Measurements from ENCODE around the gene TAF6.
A peak's percentile ranks its signal among the peaks of the same experiment; 100 is the strongest.

The TAF6 gene

GRCh38 chr7:100130608-100131453, 11.7 kb upstream of the TAF6 start:
- POLR2A ChIA-PET = interaction anchor here (0.6 to 3.7 kb wide), 5 partner anchors 12 to 136 kb away, joined by 3 to 31 read pairs (median 4); partner anchors contain the start of genes AP4M1, LAMTOR4 and MCM7
- CTCF ChIA-PET = interaction anchor here (0.5 to 8.7 kb wide), 26 partner anchors 9 to 277 kb away, joined by 3 to 119 read pairs (median 4); no protein-coding TSS in a partner anchor
- Histone ChIP-seq H3K4me1 (ENCODE audit: control insufficient read depth, insufficient read depth, low read length) (no peaks in the 10 kb centered on the region; the same call in 1 of the 2 replicates), H3K27ac (ENCODE audit: extremely low read depth, low read depth, low read length) (no peak overlapping the region), H3K9me3 (ENCODE audit: control insufficient read depth, insufficient read depth, low read depth, low read length) (no peaks in the 10 kb centered on the region), H3K36me3 (ENCODE audit: control insufficient read depth in 2 of 2, insufficient read depth in 1 of 2, low read length in 2 of 2) (no peaks in the 10 kb centered on the region), H3K4me3 (ENCODE audit: low read depth, low read length) (no peak overlapping the region)
- TF ChIP-seq PRDM10 (tag by site-specific recombination; IDR thresholded peaks at IDR 0.05) = peak; percentile 17; the same call in 1 of the 2 replicates
- TF ChIP-seq ZNF121 (tag by site-specific recombination; IDR thresholded peaks at IDR 0.05) = peak; percentile 96
- TF ChIP-seq MEIS1 (CRISPR knock-in tag; IDR thresholded peaks at IDR 0.05; ENCODE audit: borderline replicate concordance) = no peak
- peak; percentile 90 for TF ChIP-seq ZNF654 (tag by site-specific recombination; IDR thresholded peaks at IDR 0.05; ENCODE audit: low read depth)
- TF ChIP-seq ZIC2 (tag by site-specific recombination; IDR thresholded peaks at IDR 0.05) = peak; percentile 58
- peak; percentile 91 for TF ChIP-seq PRDM1 (tag by site-specific recombination; IDR thresholded peaks at IDR 0.05)
- peak; percentile 94 for TF ChIP-seq GLIS1 (tag by site-specific recombination; IDR thresholded peaks at IDR 0.05)
- TF ChIP-seq ZNF623 (tag by site-specific recombination; IDR thresholded peaks at IDR 0.05) = 0 out of 2 replicates have a peak, but pooled peaks have one; percentile 15
- TF ChIP-seq HOXA7 (CRISPR knock-in tag; IDR thresholded peaks at IDR 0.05; ENCODE audit: borderline replicate concordance) = no peak
- no peak for TF ChIP-seq ZNF513 (tag by site-specific recombination; IDR thresholded peaks at IDR 0.05)
- no peak for TF ChIP-seq ZNF169 (tag by site-specific recombination; IDR thresholded peaks at IDR 0.05)
- peak; percentile 53 for TF ChIP-seq ZFP69B (tag by site-specific recombination; IDR thresholded peaks at IDR 0.05)
- TF ChIP-seq CTCF (tag by site-specific recombination; IDR thresholded peaks at IDR 0.05) = peak; percentile 86
- no peak for TF ChIP-seq ZNF274 (IDR thresholded peaks at IDR 0.05; ENCODE audit: low read length)
- no peak for TF ChIP-seq ZNF274 (tag by site-specific recombination; IDR thresholded peaks at IDR 0.05; ENCODE audit: borderline replicate concordance)
- no peak for TF ChIP-seq ZNF423 (tag by site-specific recombination; IDR thresholded peaks at IDR 0.05)
- peak; percentile 33; the same call in 1 of the 2 replicates for TF ChIP-seq REPIN1 (tag by site-specific recombination; IDR thresholded peaks at IDR 0.05; ENCODE audit: low read depth)
- peak; percentile 98 for TF ChIP-seq SCRT2 (tag by site-specific recombination; IDR thresholded peaks at IDR 0.05)
- TF ChIP-seq ZXDB (tag by site-specific recombination; IDR thresholded peaks at IDR 0.05) = peak; percentile 5; the same call in 1 of the 2 replicates
- peak; percentile 27; the same call in 1 of the 2 replicates for TF ChIP-seq ZBTB17 (tag by site-specific recombination; IDR thresholded peaks at IDR 0.05)
- TF ChIP-seq PATZ1 (tag by site-specific recombination; IDR thresholded peaks at IDR 0.05) = peak; percentile 88
- TF ChIP-seq ZNF366 (tag by site-specific recombination; conservative IDR thresholded peaks at IDR 0.05) = peak; percentile 99
- TF ChIP-seq SCRT1 (tag by site-specific recombination; IDR thresholded peaks at IDR 0.05; ENCODE audit: borderline replicate concordance) = peak; percentile 93
- peak; percentile 64; the same call in 1 of the 2 replicates for TF ChIP-seq ZNF610 (tag by site-specific recombination; IDR thresholded peaks at IDR 0.05; ENCODE audit: borderline replicate concordance)
- TF ChIP-seq ZEB2 (tag by site-specific recombination; IDR thresholded peaks at IDR 0.05) = peak; percentile 38; the same call in 1 of the 2 replicates

Measured in HEK293 (cell line).